ENCODE measurements around the gene ZNF777. TPM values are rescaled to one million over a fixed set of nuclear protein-coding genes. Genes with fewer than 3 reads are reported as not detected.

ZNF777 gene
- total and polyA plus RNA-seq, 2 of the 4 experiments (the other 2 are of a cell fraction): 3.2 to 6.5 TPM

- WGBS, 2 experiments (ENCODE audit: extremely low coverage in 2 of 2, insufficient read length in 1 of 2): 96% methylated on average over 5 of the region's 15 CpGs; no CpG with 5 or more reads in 1 of the 2 experiments
- DNase-seq: no peak
- in situ Hi-C loops (cut with MboI; ENCODE audit: low sequenced_read_pairs) (no loop called here), intact Hi-C loops (cut with micrococcal nuclease) (no loop called here), dilution Hi-C loops (cut with HindIII; ENCODE audit: low sequenced_read_pairs, unreplicated experiment) (no loop called here)
- H2BK120ac ChIP-seq (ENCODE audit: low read depth, low read length): no peak overlapping the region
- peaks cover 1% of the 10 kb centered on the region; the same call in 1 of the 2 replicates for H4K20me1 ChIP-seq (ENCODE audit: insufficient read depth, low read length)
- H3K18ac ChIP-seq (ENCODE audit: low read depth, low read length): no peak overlapping the region
- H3K4me1 ChIP-seq (ENCODE audit: control insufficient read depth, insufficient read depth, low read length): no peaks in the 10 kb centered on the region
- no peak overlapping the region for H3K4me2 ChIP-seq (ENCODE audit: low read depth, low read length)
- no peak overlapping the region for H2AFZ ChIP-seq (replicated peaks; ENCODE audit: low read length, poor library complexity)
- no peak overlapping the region for H4K91ac ChIP-seq (ENCODE audit: insufficient read depth, low read depth, low read length)
- H3K79me1 ChIP-seq (ENCODE audit: low read depth in 1 of 2, low read length in 2 of 2): peaks cover 15 to 22% of the 10 kb centered on the region in 2 experiments
- H4K8ac ChIP-seq (ENCODE audit: low read depth in 2 of 2, low read length in 2 of 2): no peak overlapping the region
- no peak overlapping the region for H3K23ac ChIP-seq (ENCODE audit: low read depth, low read length)
- H3K4me3 ChIP-seq (ENCODE audit: insufficient read depth, low read depth, low read length): no peak overlapping the region
- TF ChIP-seq ELK1 (IDR thresholded peaks at IDR 0.05; ENCODE audit: borderline replicate concordance, low read depth, low read length) (no peak), MAFK (IDR thresholded peaks at IDR 0.05; ENCODE audit: low read depth, low read length) (no peak), BHLHE40 (IDR thresholded peaks at IDR 0.05; ENCODE audit: low read depth, low read length) (no peak), FOS (IDR thresholded peaks at IDR 0.05; ENCODE audit: low read depth, low read length) (no peak), POLR2A (IDR thresholded peaks at IDR 0.05; ENCODE audit: low read depth, low read length) (no peak), USF2 (IDR thresholded peaks at IDR 0.05; ENCODE audit: low read depth, low read length) (no peak), MXI1 (IDR thresholded peaks at IDR 0.05; ENCODE audit: borderline replicate concordance, low read depth, low read length) (no peak), CTCF (conservative IDR thresholded peaks at IDR 0.05; ENCODE audit: low read depth, low read length) (no peak), CEBPB (IDR thresholded peaks at IDR 0.05; ENCODE audit: low read depth, low read length) (no peak), NFE2L2 (IDR thresholded peaks at IDR 0.05; ENCODE audit: low read depth, low read length) (no peak), RAD21 (IDR thresholded peaks at IDR 0.05; ENCODE audit: low read length) (no peak), SMC3 (IDR thresholded peaks at IDR 0.05; ENCODE audit: low read depth, low read length) (no peak)
- H2AK5ac ChIP-seq (ENCODE audit: low read depth, low read length): no peak overlapping the region
- H2BK5ac ChIP-seq (ENCODE audit: low read depth, low read length, poor library complexity, severe bottlenecking): no peak overlapping the region
- H3K27me3 ChIP-seq (ENCODE audit: control insufficient read depth, insufficient read depth, low read length): no peaks in the 10 kb centered on the region
- H2BK15ac ChIP-seq (ENCODE audit: low read depth, low read length): no peak overlapping the region
- ChIA-PET CTCF (no interaction called here), POLR2A (ENCODE audit: unreplicated experiment) (interaction anchor here (0.5 kb wide), 1 partner anchor 1616 kb away, joined by 3 read pairs; no protein-coding TSS in a partner anchor)
- H3K36me3 ChIP-seq (ENCODE audit: control insufficient read depth, insufficient read depth, low read length): peaks cover 63% of the 10 kb centered on the region
- peak; percentile 48; the same call in 1 of the 2 replicates for ATAC-seq (ENCODE audit: low read depth)
- H3K4ac ChIP-seq (ENCODE audit: low read depth, low read length): no peak overlapping the region
- H2BK20ac ChIP-seq (ENCODE audit: low read depth, low read length): no peak overlapping the region
- no peaks in the 10 kb centered on the region for H3K9me1 ChIP-seq (ENCODE audit: insufficient read depth, low read length)
- H3K14ac ChIP-seq (replicated peaks; ENCODE audit: low read depth, low read length): no peak overlapping the region
- no TSS peak for BruUV-seq (replicated peaks)
- peak overlapping the region; percentile 28 for H2AK9ac ChIP-seq (replicated peaks; ENCODE audit: low read depth, low read length, poor library complexity)
- no peak overlapping the region for H3K56ac ChIP-seq (ENCODE audit: extremely low read depth, insufficient read depth, low read length)
- H4K5ac ChIP-seq (ENCODE audit: low read depth, low read length): no peak overlapping the region
- no peak overlapping the region for H3K9ac ChIP-seq (ENCODE audit: low read depth, low read length)
- H3K9me3 ChIP-seq (ENCODE audit: control insufficient read depth, insufficient read depth, low read length): no peaks in the 10 kb centered on the region
- H3K27ac ChIP-seq (ENCODE audit: insufficient read depth, low read length): no peak overlapping the region
Measured at GRCh38 chr7:149489391-149490024, 28.6 kb upstream of the ZNF777 start.

Measured in IMR-90 (cell line).